COLO668 (cell line): ENCODE measurements around the gene PIGQ.

Experiments
- DNase-seq: peaks from one replicate; lab custom pipeline; 2025; ENCODE audit not compliant: unreplicated experiment; lab: John Stamatoyannopoulos, UW

Gene PIGQ

GRCh38 chr16:554640-555365 is 15.0 kb upstream of the PIGQ start:
- DNase-seq = no peak

- DNase-seq = no peak
These were observed 14.0 kb upstream of the PIGQ start for GRCh38 chr16:555528-556473.

DNA sequence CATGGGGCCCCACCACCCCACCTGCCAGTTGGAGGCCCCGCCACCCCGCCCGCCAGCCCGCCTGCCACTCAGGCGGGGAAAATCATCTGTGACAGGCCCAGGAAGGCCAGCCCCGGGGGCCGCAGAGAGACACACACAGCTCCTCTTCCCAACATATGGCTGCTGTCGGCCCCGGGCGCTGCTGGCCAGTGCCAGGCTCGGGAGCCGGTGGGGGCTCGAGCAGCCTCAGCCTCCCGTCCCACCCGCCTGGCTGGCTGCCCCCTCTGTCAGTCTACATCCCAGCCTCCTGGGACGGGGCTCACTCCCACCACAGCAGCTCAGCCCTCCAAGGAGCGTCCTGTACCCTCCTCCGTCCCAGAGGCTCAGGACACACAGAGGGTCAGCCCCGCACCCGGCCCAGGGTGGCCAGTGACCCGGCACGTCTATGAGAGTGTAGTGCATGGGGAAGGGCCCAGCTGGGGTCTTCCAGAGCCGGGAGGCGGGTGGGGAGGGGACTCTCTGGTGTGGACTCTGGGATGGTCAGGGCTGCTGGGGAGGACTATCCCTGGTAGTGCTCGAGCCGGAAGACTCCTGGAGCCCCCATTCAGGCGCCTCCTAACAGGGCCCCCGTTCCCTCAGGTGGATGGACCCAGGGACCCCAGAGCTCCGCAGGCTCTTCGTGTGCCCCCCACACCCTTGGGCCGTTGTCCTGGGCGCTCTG is 13.1 kb upstream of the PIGQ start:
- DNase-seq = no peak

- DNase-seq = no peak
These were observed 12.1 kb upstream of the PIGQ start for GRCh38 chr16:557463-558297.

GRCh38 chr16:558298-559020 is 11.3 kb upstream of the PIGQ start:
- no peak for DNase-seq

DNA sequence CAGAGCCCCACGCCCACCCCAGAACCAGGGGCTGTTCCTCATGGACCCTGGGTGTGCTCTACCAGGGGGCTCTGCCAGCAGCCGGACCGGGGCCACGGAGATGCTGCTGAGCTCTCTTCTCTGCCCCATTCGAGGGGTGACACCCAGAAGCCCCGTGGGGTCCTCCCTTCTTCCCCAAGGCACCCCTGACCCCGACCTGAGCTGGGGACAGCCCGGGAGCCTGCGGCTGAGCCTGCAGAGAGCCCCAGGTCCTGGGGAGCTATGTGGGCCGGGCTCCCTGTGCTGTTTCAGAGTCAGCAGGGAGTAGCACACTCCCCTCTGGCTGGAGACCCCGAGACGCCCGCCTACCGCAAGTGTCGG is 10.8 kb upstream of the PIGQ start:
- DNase-seq = no peak

GRCh38 chr16:559411-560203 is 10.2 kb upstream of the PIGQ start:
- DNase-seq = no peak

- no peak for DNase-seq
These were observed 9.5 kb upstream of the PIGQ start, which contains the start of gene PRR35 for GRCh38 chr16:560204-560700. Gene PRR35, plus strand, starts transcription at chr16:560394. Its CDS starts 2,901 bp downstream, at chr16:563295.

- no peak for DNase-seq
These were observed 8.9 kb upstream of the PIGQ start for GRCh38 chr16:560701-561412.

GRCh38 chr16:561413-561794 is 8.4 kb upstream of the PIGQ start:
- DNase-seq = no peak

- DNase-seq = peak; percentile 17
These were observed 7.5 kb upstream of the PIGQ start for GRCh38 chr16:561957-562938.

- DNase-seq = no peak
These were observed 6.6 kb upstream of the PIGQ start for GRCh38 chr16:563072-563644.

DNA sequence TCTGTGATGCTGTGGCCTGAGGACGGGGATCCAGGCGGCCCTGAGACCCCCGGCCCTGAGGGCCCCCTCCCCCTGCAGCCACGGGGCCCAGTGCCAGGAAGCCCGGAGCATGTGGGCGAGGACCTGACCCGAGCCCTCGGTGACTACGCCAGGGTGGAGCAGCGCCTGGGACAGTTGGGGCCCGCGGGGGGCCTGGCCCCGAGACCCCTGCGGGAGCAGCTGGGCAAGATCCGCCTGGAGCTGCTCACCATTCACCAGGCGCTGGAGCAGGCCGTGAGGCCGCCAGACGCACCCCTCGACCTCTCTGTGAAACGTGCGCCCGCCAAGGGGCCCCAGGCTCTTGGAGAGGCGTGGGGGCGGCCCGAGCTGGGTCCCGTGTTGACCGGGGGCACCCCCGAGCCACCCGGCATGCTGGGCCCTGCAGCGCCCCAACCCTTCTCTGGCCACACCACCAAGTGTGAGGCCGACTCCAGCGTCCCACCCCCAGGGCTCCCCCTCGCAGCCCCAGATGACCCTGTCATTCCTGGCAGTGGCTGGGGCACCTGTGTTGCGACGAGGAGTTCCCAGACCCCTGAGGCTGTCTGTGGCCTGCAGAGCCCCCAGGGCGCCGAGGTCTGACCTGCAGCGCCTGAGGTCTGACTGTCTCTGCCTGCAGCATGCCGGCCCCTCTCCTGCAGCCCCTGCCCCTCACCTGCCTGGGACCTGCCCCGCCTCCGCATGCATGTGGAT is 4.9 kb upstream of the PIGQ start:
- no peak for DNase-seq

- DNase-seq = no peak
These were observed 4.1 kb upstream of the PIGQ start for GRCh38 chr16:565419-566330.
